ENCODE results near the gene GJC2. TPM values are rescaled to one million over a fixed set of nuclear protein-coding genes. Genes with fewer than 3 reads are reported as not detected.

The GJC2 gene
- total and polyA plus RNA-seq, 10 of the 15 experiments (the other 5 are each of a cell fraction or from before 2014, with no cell fraction given) = 0.04 to 0.44 (median 0.07) TPM; not detected in 4

- in situ Hi-C loops (cut with MboI) (no loop called here), intact Hi-C loops (cut with micrococcal nuclease; ENCODE audit: unreplicated experiment) (loop anchor here (1.0 to 2.0 kb wide), 3 partner anchors 25 to 58 kb away; partner anchors contain the start of genes ARF1, IBA57 and MRPL55)
- H3K4me1 ChIP-seq (ENCODE audit: control insufficient read depth, insufficient read depth, low read length) = peaks cover 17% of the 10 kb centered on the region
- peak overlapping the region; percentile 86 for H3K4me2 ChIP-seq (ENCODE audit: control insufficient read depth, insufficient read depth)
- no peak for DNase-seq (ENCODE audit: low read depth, low spot score)
- peaks cover 52% of the 10 kb centered on the region for H3K79me2 ChIP-seq (ENCODE audit: control insufficient read depth, insufficient read depth, low read length)
- ChIA-PET CTCF (interaction anchor here (1.0 to 6.1 kb wide), 2 partner anchors 26 to 141 kb away, joined by 3 to 54 read pairs; partner anchors contain the start of gene IBA57), POLR2A (interaction anchor here (0.6 to 5.6 kb wide), 5 partner anchors 21 to 58 kb away, joined by 3 to 43 read pairs (median 3); partner anchors contain the start of genes ARF1 and IBA57), RAD21 (ENCODE audit: unreplicated experiment) (interaction anchor here (1.2 to 1.4 kb wide), 2 partner anchors 24 to 26 kb away, joined by 5 to 8 read pairs; partner anchors contain the start of gene IBA57), SMC1A (ENCODE audit: uncharacterized antibody, unreplicated experiment) (interaction anchor here (1.1 kb wide), 1 partner anchor 24 kb away, joined by 3 read pairs; no protein-coding TSS in a partner anchor)
- peak overlapping the region; percentile 95 for H3K9ac ChIP-seq (ENCODE audit: control insufficient read depth, insufficient read depth, low read length)
- H2AFZ ChIP-seq (ENCODE audit: control insufficient read depth, low read depth, low read length) = peak overlapping the region; percentile 59; the same call in 1 of the 2 replicates
- H3K27ac ChIP-seq (ENCODE audit: control insufficient read depth, insufficient read depth) = peak overlapping the region; percentile 96
- H3K36me3 ChIP-seq (ENCODE audit: control insufficient read depth in 2 of 2, insufficient read depth in 2 of 2, low read length in 1 of 2) = peaks cover 4 to 8% of the 10 kb centered on the region in 2 experiments; a peak in 3 of 4 replicates
- BruUV-seq (replicated peaks) = no TSS peak
- H4K20me1 ChIP-seq (ENCODE audit: control insufficient read depth, insufficient read depth) = peaks cover 6% of the 10 kb centered on the region; the same call in 1 of the 2 replicates
- under 1% methylated on average over 25 of the region's 25 CpGs for WGBS (ENCODE audit: insufficient coverage, insufficient replicate concordance, low lambda C conversion rate, missing lambda C conversion rate)
- TF ChIP-seq SIN3A (IDR thresholded peaks at IDR 0.05; ENCODE audit: low read depth, low read length) (no peak), POLR2A (IDR thresholded peaks at IDR 0.05; ENCODE audit: low read depth, low read length) (peak; percentile 17; the same call in 1 of the 2 replicates)
- TF ChIP-seq, protein P1, sequence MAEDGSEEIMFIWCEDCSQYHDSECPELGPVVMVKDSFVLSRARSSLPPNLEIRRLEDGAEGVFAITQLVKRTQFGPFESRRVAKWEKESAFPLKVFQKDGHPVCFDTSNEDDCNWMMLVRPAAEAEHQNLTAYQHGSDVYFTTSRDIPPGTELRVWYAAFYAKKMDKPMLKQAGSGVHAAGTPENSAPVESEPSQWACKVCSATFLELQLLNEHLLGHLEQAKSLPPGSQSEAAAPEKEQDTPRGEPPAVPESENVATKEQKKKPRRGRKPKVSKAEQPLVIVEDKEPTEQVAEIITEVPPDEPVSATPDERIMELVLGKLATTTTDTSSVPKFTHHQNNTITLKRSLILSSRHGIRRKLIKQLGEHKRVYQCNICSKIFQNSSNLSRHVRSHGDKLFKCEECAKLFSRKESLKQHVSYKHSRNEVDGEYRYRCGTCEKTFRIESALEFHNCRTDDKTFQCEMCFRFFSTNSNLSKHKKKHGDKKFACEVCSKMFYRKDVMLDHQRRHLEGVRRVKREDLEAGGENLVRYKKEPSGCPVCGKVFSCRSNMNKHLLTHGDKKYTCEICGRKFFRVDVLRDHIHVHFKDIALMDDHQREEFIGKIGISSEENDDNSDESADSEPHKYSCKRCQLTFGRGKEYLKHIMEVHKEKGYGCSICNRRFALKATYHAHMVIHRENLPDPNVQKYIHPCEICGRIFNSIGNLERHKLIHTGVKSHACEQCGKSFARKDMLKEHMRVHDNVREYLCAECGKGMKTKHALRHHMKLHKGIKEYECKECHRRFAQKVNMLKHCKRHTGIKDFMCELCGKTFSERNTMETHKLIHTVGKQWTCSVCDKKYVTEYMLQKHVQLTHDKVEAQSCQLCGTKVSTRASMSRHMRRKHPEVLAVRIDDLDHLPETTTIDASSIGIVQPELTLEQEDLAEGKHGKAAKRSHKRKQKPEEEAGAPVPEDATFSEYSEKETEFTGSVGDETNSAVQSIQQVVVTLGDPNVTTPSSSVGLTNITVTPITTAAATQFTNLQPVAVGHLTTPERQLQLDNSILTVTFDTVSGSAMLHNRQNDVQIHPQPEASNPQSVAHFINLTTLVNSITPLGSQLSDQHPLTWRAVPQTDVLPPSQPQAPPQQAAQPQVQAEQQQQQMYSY (CRISPR knock-in tag; IDR thresholded peaks at IDR 0.05) = no peak
- no peaks in the 10 kb centered on the region for H3K27me3 ChIP-seq (replicated peaks in 1 of 2; ENCODE audit: control insufficient read depth in 2 of 2, insufficient read depth in 2 of 2, low read length in 1 of 2)
- H3K9me3 ChIP-seq (replicated peaks; ENCODE audit: control insufficient read depth, insufficient read depth, low read length) = no peaks in the 10 kb centered on the region
- peak; percentile 3 for ATAC-seq
- H3K4me3 ChIP-seq = peak overlapping the region; percentile 85
- FAIRE-seq = no peak
Observed at GRCh38 chr1:228140724-228141225, 9.0 kb upstream of the GJC2 start.
